K562 (cell line): ENCODE measurements around the gene LMLN. TPM values are rescaled to one million over a fixed set of nuclear protein-coding genes. Genes with fewer than 3 reads are reported as not detected.

Experiments
- CREB1 ChIP-seq, 2 experiments: sonication (generic) in 1 of 2; formaldehyde crosslinking in 1 of 2; IDR thresholded peaks; 2 replicates each; pipeline versions ENCODE4 v1.6.1 to v1.8.0; 2012 to 2022; ENCODE audit warnings: inconsistent platforms in 1 of 2, mild to moderate bottlenecking in 1 of 2, missing genetic modification reagents in 1 of 2, moderate library complexity in 1 of 2
- E2F3 ChIP-seq: fragments of 250-450 bp; sonication (Bioruptor Pico); IDR thresholded peaks from 2 replicates; pipeline ENCODE4 v1.4.0; 2020; ENCODE audit warnings: mild to moderate bottlenecking
- ELF1 ChIP-seq: fragments of 200-800 bp; sonication (Bioruptor generic); IDR thresholded peaks from 2 replicates; pipeline ENCODE4 v1.6.1; 2016; ENCODE audit warnings: missing genetic modification characterization, missing compliant biosample characterization
- EP400 ChIP-seq: fragments of 450-650 bp; IDR thresholded peaks from 2 replicates; pipeline ENCODE4 v1.6.1; 2017; ENCODE audit warnings: antibody characterized with exemption, mild to moderate bottlenecking, moderate library complexity
- ETV1 ChIP-seq: fragments of 450-650 bp; conservative IDR thresholded peaks from 2 replicates; pipeline ENCODE4 v1.6.1; 2016; ENCODE audit warnings: missing genetic modification characterization, control low read depth, low read depth, missing compliant biosample characterization
- FOXK2 ChIP-seq, 2 experiments: fragments of 450-650 bp; IDR thresholded peaks in 1 of 2; conservative IDR thresholded peaks in 1 of 2; 2 replicates each; pipeline ENCODE4 v1.6.1; 2016; ENCODE audit warnings: low read depth in 2 of 2, mild to moderate bottlenecking in 1 of 2
- HDAC2 ChIP-seq: fragments of 450-650 bp; IDR thresholded peaks from 2 replicates; pipeline ENCODE4 v1.6.1; 2016; ENCODE audit warnings: mild to moderate bottlenecking
- ID3 ChIP-seq, 2 experiments: fragments of 250-450 bp in 1 of 2; fragments of 450-650 bp in 1 of 2; sonication (Bioruptor Pico) in 1 of 2; IDR thresholded peaks; 2 replicates each; pipeline versions ENCODE4 v1.6.1 to v1.8.0; 2016 to 2021; ENCODE audit warnings: mild to moderate bottlenecking in 2 of 2, moderate library complexity in 2 of 2, missing compliant biosample characterization in 1 of 2, missing genetic modification characterization in 1 of 2
- MCM2 ChIP-seq: fragments of 450-650 bp; IDR thresholded peaks from 2 replicates; pipeline ENCODE4 v1.6.1; 2017; ENCODE audit warnings: low read depth, mild to moderate bottlenecking
- MTF1 ChIP-seq: fragments of 250-450 bp; sonication (Bioruptor Pico); IDR thresholded peaks from 2 replicates; pipeline ENCODE4 v1.9.0; 2021; ENCODE audit warnings: moderate library complexity, mild to moderate bottlenecking, inconsistent platforms, borderline replicate concordance
- NFATC3 ChIP-seq: fragments of 450-650 bp; IDR thresholded peaks from 2 replicates; pipeline ENCODE4 v1.6.1; 2017; ENCODE audit warnings: mild to moderate bottlenecking
- PKNOX1 ChIP-seq: fragments of 450-650 bp; IDR thresholded peaks from 2 replicates; pipeline ENCODE4 v1.6.1; 2016
- PURB ChIP-seq: sonication (generic); formaldehyde crosslinking; IDR thresholded peaks from 2 replicates; pipeline ENCODE4 v1.9.0; 2021; ENCODE audit warnings: low read depth, mild to moderate bottlenecking, missing genetic modification reagents
- RAD21 ChIP-seq, 2 experiments: fragments of 250-450 bp in 1 of 2; fragments of 450-650 bp in 1 of 2; sonication (Bioruptor Pico) in 1 of 2; formaldehyde crosslinking in 1 of 2; IDR thresholded peaks in 1 of 2; conservative IDR thresholded peaks in 1 of 2; 2 replicates each; pipeline versions ENCODE4 v1.4.0 to v1.8.0; 2020 to 2022; ENCODE audit warnings: mild to moderate bottlenecking in 2 of 2, moderate library complexity in 1 of 2
- RNF219 ChIP-seq: fragments of 250-450 bp; sonication (Bioruptor Pico); IDR thresholded peaks from 2 replicates; pipeline ENCODE4 v1.5.0; 2022; ENCODE audit warnings: mild to moderate bottlenecking
- SAFB ChIP-seq: fragments of 200-400 bp; formaldehyde crosslinking; IDR thresholded peaks from 2 replicates; pipeline ENCODE4 v1.6.1; 2017; ENCODE audit warnings: low read depth, low read length, borderline replicate concordance
- SRSF3 ChIP-seq: fragments of 200-400 bp; formaldehyde crosslinking; IDR thresholded peaks from 2 replicates; pipeline ENCODE4 v1.6.1; 2016; ENCODE audit warnings: mild to moderate bottlenecking, low read length, moderate library complexity; ENCODE audit not compliant: insufficient read depth
- TCF7 ChIP-seq: sonication (generic); IDR thresholded peaks from 2 replicates; pipeline ENCODE4 v1.6.1; 2016; ENCODE audit warnings: antibody characterized with exemption, borderline replicate concordance
- TRIM24 ChIP-seq, 2 experiments: fragments of 450-650 bp; IDR thresholded peaks; 2 replicates each; pipeline ENCODE4 v1.6.1; 2016
- ZNF263 ChIP-seq: sonication (generic); formaldehyde crosslinking; IDR thresholded peaks from 2 replicates; pipeline ENCODE4 v1.8.0; 2022; ENCODE audit warnings: mild to moderate bottlenecking, missing genetic modification reagents, borderline replicate concordance
- ZNF395 ChIP-seq: fragments of 200-800 bp; sonication (Bioruptor generic); IDR thresholded peaks from 2 replicates; pipeline ENCODE4 v1.6.1; 2017; ENCODE audit warnings: missing genetic modification characterization, missing compliant biosample characterization
- polyA plus RNA-seq, 8 experiments: library from polyadenylated mRNA; depleted of rRNA in 4 of 8; stranded (reverse) in 5 of 8; unstranded in 3 of 8; fragments of >200 nt; fragmentation: Nextera tagmentation in 2 of 8; fragmentation: Illumina TruSeq in 1 of 8; extraction: Ambion mirVana in 2 of 8; extraction: Trizol in 1 of 8; gene quantifications; 2 replicates each; pipeline versions ENCODE4 v1.2.1 to v1.2.3, GENCODE V29; 2011 to 2014; ENCODE audit warnings: inconsistent platforms in 1 of 8, missing spikeins in 1 of 8
- total RNA-seq, 7 experiments: library from RNA; depleted of rRNA in 6 of 7; stranded (reverse); fragments of >200 nt in 6 of 7; fragmentation: Illumina TruSeq in 2 of 7; extraction: Trizol in 2 of 7; gene quantifications; 2 replicates each; pipeline versions ENCODE4 v1.2.1 to v1.2.3, GENCODE V29; 2011 to 2021; ENCODE audit warnings: low replicate concordance in 1 of 7

Gene LMLN
- total and polyA plus RNA-seq, 9 of the 15 experiments (the other 6 are each of a cell fraction or from before 2014, with no cell fraction given), result 2.2 to 15.9 (median 6.9) TPM

- no peak for TF ChIP-seq HDAC2
- TF ChIP-seq TCF7, result no peak
- peak; percentile 6; the same call in 1 of the 2 replicates for TF ChIP-seq EP400
- 0 out of 2 replicates have a peak, but pooled peaks have one; percentile 35 for TF ChIP-seq MTF1 (CRISPR knock-in tag)
- no peak for TF ChIP-seq FOXK2 (conservative IDR thresholded peaks at IDR 0.05 in 1 of 2, IDR thresholded peaks at IDR 0.05 in 1 of 2; ENCODE audit: low read depth in 2 of 2)
- no peak for TF ChIP-seq ID3 (CRISPR knock-in tag; IDR thresholded peaks at IDR 0.05)
- peak; percentile 52; the same call in 1 of the 2 replicates for TF ChIP-seq ID3 (tag; IDR thresholded peaks at IDR 0.05)
- 0 out of 4 replicates have a peak, but pooled peaks of 1 of the 2 experiments have one; percentile 21 for TF ChIP-seq TRIM24 (IDR thresholded peaks at IDR 0.05)
- TF ChIP-seq SAFB, result no peak
- TF ChIP-seq PURB, result no peak
- peak; percentile 66; the same call in 1 of the 2 replicates for TF ChIP-seq ETV1 (tag)
- TF ChIP-seq MCM2, result no peak
- TF ChIP-seq NFATC3, result no peak
- no peak for TF ChIP-seq CREB1 (IDR thresholded peaks at IDR 0.05)
- TF ChIP-seq CREB1 (CRISPR knock-in tag; IDR thresholded peaks at IDR 0.05), result 0 out of 2 replicates have a peak, but pooled peaks have one; percentile 31
- TF ChIP-seq ZNF263 (CRISPR knock-in tag), result no peak
- no peak for TF ChIP-seq RNF219 (CRISPR knock-in tag)
- peak; percentile 56; the same call in 1 of the 2 replicates for TF ChIP-seq ZNF395 (CRISPR knock-in tag)
- no peak for TF ChIP-seq E2F3 (CRISPR knock-in tag)
- TF ChIP-seq SRSF3, result no peak
- 0 out of 2 replicates have a peak, but pooled peaks have one; percentile 25 for TF ChIP-seq ELF1 (tag)
- peak in 1 of 2 experiments; percentile 15; a peak in 1 of 4 replicates for TF ChIP-seq RAD21 (CRISPR knock-in tag; conservative IDR thresholded peaks at IDR 0.05 in 1 of 2, IDR thresholded peaks at IDR 0.05 in 1 of 2)
- TF ChIP-seq PKNOX1, result peak; percentile 55
These were observed 72.3 kb downstream of the LMLN start (continued) for GRCh38 chr3:198032039-198032936.
